Stimulated activated CD8-positive, alpha-beta memory T cell treated with anti-CD3 and anti-CD28 coated beads, Interleukin-7, amount 100 ng/mL, for 4 hours (primary cell): ENCODE measurements around the gene MAGI1.

Experiments used
- DNase-seq, 2 donors: peaks; one replicate each; pipeline ENCODE4 v3.0.0-alpha.2; 2020; ENCODE audit warnings: low read depth in 2 of 2

Gene MAGI1

DNA sequence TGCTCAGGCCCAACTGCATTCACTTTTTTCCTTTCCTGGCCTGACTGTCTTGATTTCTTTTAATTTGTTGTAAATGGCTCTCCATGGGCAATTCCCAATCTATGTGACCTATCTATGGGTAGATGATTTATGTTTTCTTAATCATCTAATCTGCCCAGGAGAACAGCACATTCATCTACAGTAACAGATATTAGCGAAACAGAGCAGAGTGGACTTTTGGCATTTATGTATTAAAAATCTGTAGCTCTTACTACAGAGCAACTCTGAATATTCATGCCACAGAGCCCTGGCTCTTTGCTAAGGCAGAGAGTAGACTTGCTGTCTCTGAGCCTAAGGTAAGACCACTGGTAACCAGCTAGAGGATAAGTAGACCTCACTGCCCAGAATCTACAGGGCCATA is 676.0 kb downstream of the MAGI1 start:
- no peak for DNase-seq

DNA sequence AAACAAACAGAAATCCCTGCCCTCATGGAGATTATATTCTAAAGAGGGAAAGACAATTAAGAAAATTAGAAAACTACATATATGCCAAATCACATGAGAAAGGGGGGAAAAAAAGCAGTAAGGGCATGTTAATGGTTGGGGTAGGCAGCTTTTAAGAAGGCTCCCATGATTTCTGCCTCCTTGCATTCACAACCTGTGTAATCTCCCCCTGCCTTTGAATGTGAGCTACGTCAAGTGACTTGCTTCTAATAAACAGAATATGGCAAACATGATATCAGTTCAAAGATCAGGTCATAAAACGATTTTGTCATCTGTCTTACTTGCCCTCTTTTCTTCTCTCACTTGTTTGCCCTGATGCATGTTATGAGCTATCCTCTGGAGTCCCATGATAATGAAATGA is 677.3 kb downstream of the MAGI1 start:
- DNase-seq: no peak

- no peak for DNase-seq
Measured at GRCh38 chr3:65356331-65357248, 682.1 kb downstream of the MAGI1 start.

DNA sequence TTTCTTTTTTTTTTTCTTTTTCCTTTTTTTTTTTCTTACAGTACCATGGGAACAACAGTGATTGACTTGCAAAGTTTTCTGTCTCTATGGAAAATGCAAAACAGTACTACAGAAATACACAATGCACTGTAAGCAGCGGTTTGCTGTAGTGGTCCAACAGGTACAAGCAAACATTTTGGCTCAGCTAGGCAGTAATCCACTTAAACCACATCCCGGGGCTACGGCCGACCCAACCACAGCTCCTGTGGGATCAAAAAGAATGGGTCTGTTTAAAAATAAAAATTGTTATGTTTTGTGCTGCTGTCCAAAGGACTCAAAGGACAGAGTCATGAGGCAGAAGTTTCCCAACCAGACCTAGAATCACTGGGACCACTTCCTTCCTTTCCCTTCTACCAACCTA is 683.8 kb downstream of the MAGI1 start:
- DNase-seq: no peak

- no peak for DNase-seq
Measured at GRCh38 chr3:65352951-65353350, 685.8 kb downstream of the MAGI1 start.

GRCh38 chr3:65351753-65352152 is 687.0 kb downstream of the MAGI1 start:
- no peak for DNase-seq

DNA sequence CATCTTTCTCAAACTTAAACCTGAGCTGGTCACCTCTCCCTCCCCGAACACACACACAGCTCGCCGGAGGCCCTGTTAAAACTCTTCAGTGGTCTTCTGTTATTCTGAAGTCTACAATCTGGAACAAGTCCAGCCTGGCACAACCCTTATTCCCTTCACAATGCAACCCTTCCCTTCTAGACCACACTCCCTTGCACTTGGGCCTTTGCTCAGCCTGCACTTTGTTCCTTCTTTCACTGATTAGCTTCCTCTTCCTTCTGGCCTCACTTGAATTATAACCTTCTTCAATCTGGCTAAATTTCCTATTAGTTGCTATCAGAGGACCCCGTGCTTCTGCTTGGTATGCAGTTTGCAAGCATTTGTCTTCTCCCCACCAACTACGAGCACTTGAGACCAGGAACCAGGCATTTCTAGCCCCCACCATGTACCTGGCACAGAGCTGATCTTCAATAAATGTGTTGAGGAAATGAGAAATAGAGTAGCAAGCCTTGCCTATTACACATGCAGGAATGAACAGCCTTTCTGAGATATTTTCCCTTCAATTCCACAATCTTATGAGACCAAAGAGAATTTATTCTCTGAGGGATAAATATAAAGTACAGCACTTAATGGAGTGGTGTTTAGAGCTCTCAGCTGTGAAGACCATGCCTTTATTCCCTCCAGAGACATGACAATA is 687.8 kb downstream of the MAGI1 start:
- DNase-seq: no peak

DNA sequence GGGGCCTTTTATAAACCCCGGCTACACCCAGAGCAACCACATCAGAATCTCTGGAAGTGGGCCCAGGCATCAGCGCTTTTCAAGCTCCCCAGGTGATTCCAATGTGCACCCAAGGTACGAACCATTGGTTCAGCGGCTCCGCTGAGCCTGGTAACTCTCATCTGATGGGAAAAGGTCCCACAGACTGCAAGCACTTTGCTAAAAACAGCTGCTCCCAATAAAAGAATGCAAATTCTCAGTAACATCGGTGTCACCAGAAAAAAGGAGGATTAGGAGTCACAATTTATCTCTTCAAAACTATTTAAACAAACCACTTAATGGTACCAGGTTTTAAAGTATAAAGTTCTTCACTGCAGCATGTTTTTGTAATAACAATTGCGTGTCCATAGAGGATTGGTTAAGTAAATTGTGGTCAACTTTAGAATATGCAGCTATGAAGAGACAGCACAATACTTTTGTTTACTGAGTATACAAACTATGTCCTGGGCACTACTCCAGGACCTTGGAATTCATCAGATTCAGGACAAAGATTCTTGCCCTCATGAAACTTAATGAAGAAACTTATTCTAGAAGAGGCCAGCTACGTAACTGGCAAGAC is 690.2 kb downstream of the MAGI1 start:
- DNase-seq: no peak

GRCh38 chr3:65347166-65347565 is 691.6 kb downstream of the MAGI1 start:
- DNase-seq: no peak

DNA sequence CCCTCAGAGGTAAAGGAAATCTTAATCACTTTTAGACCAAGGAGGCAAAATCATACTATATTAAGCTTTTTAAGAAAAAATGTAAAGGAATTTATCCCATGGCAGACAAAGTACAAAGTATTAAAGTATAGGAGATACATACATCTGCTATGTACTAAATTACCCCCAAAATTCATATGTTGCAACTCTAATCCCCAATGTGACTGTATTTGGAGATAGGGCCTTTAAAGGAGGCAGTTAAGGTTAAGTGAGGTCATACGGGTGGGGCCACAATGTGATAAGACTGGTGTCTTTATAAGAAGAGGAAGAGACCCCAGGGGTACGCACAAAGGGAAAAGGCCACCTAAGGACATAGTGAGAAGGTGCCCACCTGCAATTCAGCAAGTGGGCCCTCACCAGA is 693.9 kb downstream of the MAGI1 start:
- no peak for DNase-seq

- no peak for DNase-seq
Measured at GRCh38 chr3:65344444-65344843, 694.3 kb downstream of the MAGI1 start.

GRCh38 chr3:65343736-65344135 is 695.0 kb downstream of the MAGI1 start:
- no peak for DNase-seq

DNA sequence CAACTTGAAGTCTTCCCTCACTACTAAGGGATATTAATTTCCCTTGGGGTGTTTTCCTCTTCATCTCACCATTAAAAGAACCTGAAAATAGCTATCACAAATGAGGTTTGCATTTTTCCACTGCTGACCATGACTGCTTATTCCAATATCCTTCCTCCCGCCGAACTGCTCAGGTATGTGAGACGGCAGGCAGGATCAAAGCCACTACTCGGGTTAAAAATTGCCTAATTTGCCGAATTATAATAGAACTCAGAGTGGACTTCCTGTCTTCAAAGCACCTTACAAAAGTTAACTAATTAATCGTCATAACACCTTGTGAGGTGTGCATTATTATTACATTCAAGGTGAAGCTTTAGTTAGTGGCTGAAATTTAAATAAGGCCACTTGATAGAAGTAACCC is 695.7 kb downstream of the MAGI1 start:
- no peak for DNase-seq

DNA sequence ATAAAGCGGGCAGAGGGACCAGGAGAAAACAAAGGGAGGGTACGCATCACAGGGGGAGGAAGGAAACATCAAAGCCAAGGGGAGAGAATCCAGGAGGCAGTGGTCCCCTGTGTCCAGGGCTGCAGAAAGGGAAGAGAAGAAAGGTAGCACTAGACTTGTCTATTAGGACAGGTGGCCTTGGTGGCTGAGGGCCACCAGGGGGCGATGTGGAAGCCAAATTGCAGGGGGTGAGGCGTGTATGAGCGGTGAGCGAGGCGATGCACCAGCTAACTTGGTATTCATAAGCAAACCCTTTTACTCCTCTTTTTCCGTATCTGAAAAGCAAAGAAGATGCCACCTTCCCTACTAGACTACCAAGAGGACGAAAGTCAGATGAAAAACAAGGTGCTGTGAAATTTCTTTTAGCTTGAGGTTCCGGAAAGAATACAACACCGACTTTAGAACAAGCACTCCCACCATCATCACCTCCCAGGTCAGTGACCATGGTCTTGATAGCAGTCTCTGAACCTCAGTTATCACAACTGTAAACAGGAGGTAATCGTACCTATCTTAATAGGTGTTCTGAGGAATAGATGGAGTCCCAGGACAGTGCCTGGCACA is 696.5 kb downstream of the MAGI1 start:
- no peak for DNase-seq

GRCh38 chr3:65339192-65339740 is 699.5 kb downstream of the MAGI1 start:
- DNase-seq: no peak

DNA sequence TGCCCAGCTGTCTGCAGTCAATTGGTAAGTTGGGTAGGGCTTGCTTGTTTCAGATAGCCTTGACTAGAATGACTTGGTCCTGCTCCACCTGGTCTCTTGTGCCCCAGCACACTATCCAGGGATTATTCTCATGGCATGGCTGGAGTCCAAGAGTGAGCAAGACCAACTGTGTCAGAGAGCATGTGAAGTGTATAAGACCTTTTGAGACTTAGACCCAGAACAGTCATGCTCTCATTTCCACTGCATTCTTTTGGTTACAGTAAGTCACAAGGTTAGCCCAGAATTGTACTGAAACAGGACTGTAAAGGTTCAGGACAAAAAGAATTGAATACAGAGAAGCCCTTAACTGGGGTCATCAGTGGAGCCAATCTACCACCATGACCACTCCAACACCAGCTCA is 700.1 kb downstream of the MAGI1 start:
- DNase-seq: no peak

GRCh38 chr3:65335587-65335986 is 703.1 kb downstream of the MAGI1 start:
- no peak for DNase-seq

GRCh38 chr3:65334045-65334665 is 704.6 kb downstream of the MAGI1 start:
- DNase-seq: no peak

- no peak for DNase-seq
Measured at GRCh38 chr3:65331730-65332129, 707.0 kb downstream of the MAGI1 start.

DNA sequence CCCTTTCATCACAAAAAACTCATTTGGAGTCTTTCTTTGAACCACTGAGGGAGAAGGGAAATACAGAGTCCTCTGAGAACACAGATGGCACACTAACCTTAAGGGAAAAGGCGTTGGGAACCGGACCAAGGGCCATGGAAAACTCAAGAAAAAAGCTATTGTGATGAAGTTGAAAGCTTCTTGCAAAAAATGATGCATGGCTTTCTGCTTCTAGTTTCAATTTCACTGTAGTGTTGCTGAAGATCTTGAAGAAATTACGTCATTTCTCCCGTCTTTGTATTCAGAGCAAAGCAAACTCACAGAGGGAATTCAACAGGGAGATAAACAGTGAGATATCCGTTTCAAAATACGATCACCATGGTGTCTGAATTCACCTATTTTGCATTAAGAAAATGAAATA is 708.6 kb downstream of the MAGI1 start:
- no peak for DNase-seq

DNA sequence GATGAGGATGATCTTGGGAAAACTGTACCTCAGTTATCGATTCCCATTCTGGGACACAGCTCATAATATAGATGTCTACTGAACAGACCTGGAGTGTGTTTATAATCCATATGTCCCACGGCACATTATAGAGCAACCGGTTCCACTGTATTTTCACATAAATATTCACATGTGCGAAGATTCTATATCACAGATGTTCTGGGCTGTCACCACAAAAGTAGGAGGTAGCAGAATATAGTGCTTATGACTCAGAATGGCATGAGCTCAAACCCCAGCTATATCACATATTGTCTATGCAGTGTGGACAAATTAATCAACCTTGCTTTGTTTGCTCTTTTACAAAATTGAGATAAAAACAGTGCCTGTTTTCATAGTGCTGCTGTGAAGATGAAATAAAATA is 710.6 kb downstream of the MAGI1 start:
- DNase-seq: no peak

- no peak for DNase-seq
Measured at GRCh38 chr3:65326574-65326973, 712.1 kb downstream of the MAGI1 start.
